Rectal smooth muscle tissue (tissue), 1 donor: Measurements from ENCODE around the gene CCDC186.

Source experiments
- H3K27ac ChIP-seq: one replicate; pipeline ENCODE4 v1.7.0; 2013; ENCODE audit warnings: low read depth, low read length, inconsistent platforms
- H3K27me3 ChIP-seq: one replicate; pipeline ENCODE4 v1.7.0; 2013; ENCODE audit warnings: low read length; ENCODE audit not compliant: control insufficient read depth, insufficient read depth
- H3K36me3 ChIP-seq: one replicate; pipeline ENCODE4 v1.7.0; 2013; ENCODE audit warnings: low read length; ENCODE audit not compliant: control insufficient read depth, insufficient read depth
- H3K4me1 ChIP-seq: one replicate; pipeline ENCODE4 v1.7.0; 2013; ENCODE audit warnings: low read length; ENCODE audit not compliant: control insufficient read depth, insufficient read depth
- H3K4me3 ChIP-seq: one replicate; pipeline ENCODE4 v1.7.0; 2013; ENCODE audit warnings: low read length
- H3K9ac ChIP-seq: one replicate; pipeline ENCODE4 v1.7.0; 2013; ENCODE audit warnings: low read length

CCDC186 gene

GRCh38 chr10:114140036-114140435 lies 34.0 kb downstream of the CCDC186 start:
- Histone ChIP-seq H3K9ac (no peak overlapping the region), H3K4me1 (peaks cover 4% of the 10 kb centered on the region), H3K27ac (no peak overlapping the region), H3K36me3 (peaks cover 4% of the 10 kb centered on the region), H3K27me3 (no peaks in the 10 kb centered on the region), H3K4me3 (no peak overlapping the region)

GRCh38 chr10:114138581-114138980 lies 35.4 kb downstream of the CCDC186 start:
- Histone ChIP-seq H3K36me3 (peaks cover 4% of the 10 kb centered on the region), H3K27ac (no peak overlapping the region), H3K4me1 (peaks cover 4% of the 10 kb centered on the region), H3K4me3 (no peak overlapping the region), H3K9ac (no peak overlapping the region), H3K27me3 (no peaks in the 10 kb centered on the region)

- Histone ChIP-seq H3K27ac (no peak overlapping the region), H3K36me3 (peaks cover 3% of the 10 kb centered on the region), H3K4me1 (no peaks in the 10 kb centered on the region), H3K27me3 (no peaks in the 10 kb centered on the region), H3K4me3 (no peak overlapping the region), H3K9ac (no peak overlapping the region)
Observed at GRCh38 chr10:114135476-114135875, 38.5 kb downstream of the CCDC186 start.

DNA sequence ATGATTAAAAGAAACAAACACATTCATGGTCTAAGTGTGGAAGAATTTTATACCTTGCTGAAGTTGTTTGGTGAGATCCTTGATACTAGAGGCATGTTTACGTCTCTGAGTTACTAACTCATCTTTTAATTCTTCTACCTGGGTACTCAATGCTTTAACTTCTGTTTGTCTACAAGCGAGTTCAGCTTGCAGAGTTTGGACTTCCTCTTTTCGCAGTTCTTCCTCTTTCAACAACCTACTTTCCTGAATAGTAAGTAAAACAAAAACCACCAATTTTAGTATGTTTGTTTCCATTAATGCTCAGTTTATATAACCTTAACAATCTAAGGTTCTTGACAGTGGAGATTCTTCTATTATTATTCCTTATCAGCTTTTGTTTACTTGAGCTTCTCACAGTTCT lies 42.9 kb downstream of the CCDC186 start:
- Histone ChIP-seq H3K4me1 (no peaks in the 10 kb centered on the region), H3K27ac (no peak overlapping the region), H3K36me3 (peaks cover 9% of the 10 kb centered on the region), H3K9ac (no peak overlapping the region), H3K27me3 (no peaks in the 10 kb centered on the region), H3K4me3 (no peak overlapping the region)

DNA sequence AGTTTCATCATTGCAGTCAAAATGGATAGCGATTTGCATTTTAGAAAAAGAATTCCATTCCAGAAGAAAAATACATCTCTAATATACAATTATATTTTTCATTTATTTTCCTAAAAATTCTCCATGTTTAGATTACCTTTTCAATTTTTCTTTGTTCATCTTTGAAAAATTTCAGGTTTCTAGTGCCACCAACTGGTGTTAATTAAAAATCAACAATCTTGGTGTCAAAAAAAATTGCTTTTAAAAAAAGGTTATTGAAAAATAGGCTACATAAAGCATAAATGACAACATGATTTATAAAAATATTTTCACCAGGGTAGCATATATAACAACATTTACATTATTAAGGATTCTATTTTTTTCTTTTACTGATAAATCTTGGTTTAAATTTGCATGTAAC lies 53.0 kb downstream of the CCDC186 start:
- H3K27ac ChIP-seq, result no peak overlapping the region
- no peaks in the 10 kb centered on the region for H3K36me3 ChIP-seq
- H3K9ac ChIP-seq, result no peak overlapping the region
- H3K27me3 ChIP-seq, result no peaks in the 10 kb centered on the region
- H3K4me1 ChIP-seq, result no peaks in the 10 kb centered on the region
- H3K4me3 ChIP-seq, result no peak overlapping the region

- H3K4me3 ChIP-seq, result no peak overlapping the region
- no peak overlapping the region for H3K27ac ChIP-seq
- no peaks in the 10 kb centered on the region for H3K4me1 ChIP-seq
- no peaks in the 10 kb centered on the region for H3K36me3 ChIP-seq
- H3K27me3 ChIP-seq, result no peaks in the 10 kb centered on the region
- no peak overlapping the region for H3K9ac ChIP-seq
Observed at GRCh38 chr10:114118514-114118913, 55.5 kb downstream of the CCDC186 start.

DNA sequence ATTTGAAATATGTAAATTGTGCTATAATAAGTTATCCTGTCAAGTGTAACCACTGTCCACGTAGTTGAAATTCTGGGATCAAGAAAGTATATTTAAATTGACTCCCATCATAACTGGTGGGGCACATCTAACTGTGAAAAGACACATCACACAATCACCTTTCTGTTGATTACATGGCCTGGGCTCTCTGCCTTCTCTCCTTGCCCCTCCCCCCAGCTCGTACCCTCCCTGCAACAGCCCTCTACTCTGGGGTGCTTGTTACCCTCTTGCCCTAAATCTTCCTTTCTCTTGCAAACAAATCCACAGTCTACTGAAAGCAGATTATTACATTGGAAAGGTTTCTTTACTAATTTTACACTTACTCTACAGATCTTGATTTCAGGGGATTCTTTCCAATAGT lies 56.3 kb downstream of the CCDC186 start:
- Histone ChIP-seq H3K27ac (no peak overlapping the region), H3K27me3 (no peaks in the 10 kb centered on the region), H3K9ac (no peak overlapping the region), H3K4me1 (no peaks in the 10 kb centered on the region), H3K36me3 (no peaks in the 10 kb centered on the region), H3K4me3 (no peak overlapping the region)

- Histone ChIP-seq H3K4me3 (no peak overlapping the region), H3K4me1 (no peaks in the 10 kb centered on the region), H3K27ac (no peak overlapping the region), H3K9ac (no peak overlapping the region), H3K36me3 (no peaks in the 10 kb centered on the region), H3K27me3 (no peaks in the 10 kb centered on the region)
Observed at GRCh38 chr10:114115661-114116445, 58.1 kb downstream of the CCDC186 start.

DNA sequence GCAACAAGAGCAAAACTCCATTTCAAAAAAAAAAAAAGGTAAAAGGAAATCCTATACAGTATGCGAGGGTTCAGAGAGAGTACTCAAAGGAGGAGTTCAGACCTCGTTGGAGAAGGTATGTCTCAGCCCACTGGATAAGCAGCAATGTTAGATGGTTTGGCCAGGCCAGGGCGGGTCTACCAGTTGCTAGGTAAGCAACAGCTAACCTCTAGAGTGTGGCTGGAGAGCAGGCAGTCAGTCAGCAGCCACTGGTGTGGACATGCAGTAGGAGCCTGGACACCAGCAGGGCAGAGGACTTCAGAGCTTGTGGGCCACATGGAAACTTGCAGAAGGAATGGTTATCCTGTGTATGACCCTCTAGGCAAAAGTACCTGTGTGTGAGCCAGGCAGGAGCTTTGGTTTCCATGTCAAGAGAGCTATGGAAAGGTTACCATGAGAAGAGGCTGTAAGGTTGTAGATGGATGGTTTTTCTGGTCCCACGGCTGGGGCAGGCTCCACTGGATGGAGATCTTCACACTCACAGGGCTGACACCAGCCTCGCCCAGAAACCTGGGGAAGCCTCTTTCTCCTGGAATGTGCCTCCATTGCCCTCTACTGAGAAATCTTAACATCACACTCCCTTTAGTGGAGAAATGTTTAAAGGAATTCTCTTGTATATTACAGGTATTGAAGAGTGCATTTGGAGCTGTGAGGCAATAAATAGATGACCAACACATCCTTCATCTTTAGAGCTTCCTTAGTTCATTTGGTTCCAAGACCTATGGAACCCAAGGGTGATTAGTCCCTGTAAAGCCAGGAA lies 63.6 kb downstream of the CCDC186 start:
- Histone ChIP-seq H3K27me3 (no peaks in the 10 kb centered on the region), H3K27ac (no peak overlapping the region), H3K9ac (no peak overlapping the region), H3K36me3 (no peaks in the 10 kb centered on the region), H3K4me3 (no peak overlapping the region), H3K4me1 (no peaks in the 10 kb centered on the region)

- Histone ChIP-seq H3K27ac (no peak overlapping the region), H3K27me3 (peaks cover 5% of the 10 kb centered on the region), H3K36me3 (no peaks in the 10 kb centered on the region), H3K4me3 (no peak overlapping the region), H3K9ac (no peak overlapping the region), H3K4me1 (no peaks in the 10 kb centered on the region)
Observed at GRCh38 chr10:114103284-114103683, 70.7 kb downstream of the CCDC186 start.

GRCh38 chr10:114102256-114102655 lies 71.7 kb downstream of the CCDC186 start:
- peaks cover 5% of the 10 kb centered on the region for H3K27me3 ChIP-seq
- H3K9ac ChIP-seq, result no peak overlapping the region
- no peaks in the 10 kb centered on the region for H3K36me3 ChIP-seq
- H3K4me3 ChIP-seq, result no peak overlapping the region
- H3K4me1 ChIP-seq, result no peaks in the 10 kb centered on the region
- no peak overlapping the region for H3K27ac ChIP-seq

- Histone ChIP-seq H3K27ac (no peak overlapping the region), H3K36me3 (no peaks in the 10 kb centered on the region), H3K27me3 (peaks cover 5% of the 10 kb centered on the region), H3K4me1 (no peaks in the 10 kb centered on the region), H3K4me3 (peak overlapping the region; percentile 62), H3K9ac (peak overlapping the region; percentile 2)
Observed at GRCh38 chr10:114100848-114101741, 72.9 kb downstream of the CCDC186 start.
